ENCODE measurements around the gene PAQR4.

PAQR4 gene

GRCh38 chr16:2964475-2965336, 4.4 kb upstream of the PAQR4 start:
- no peak for TF ChIP-seq CTCF (IDR thresholded peaks at IDR 0.05)

GRCh38 chr16:2966043-2966807, 2.9 kb upstream of the PAQR4 start:
- no peak for TF ChIP-seq CTCF (IDR thresholded peaks at IDR 0.05)

- peak; percentile 21; the same call in 1 of the 2 replicates for TF ChIP-seq CTCF (IDR thresholded peaks at IDR 0.05)
These were observed 2.3 kb upstream of the PAQR4 start for GRCh38 chr16:2966808-2967191.

GRCh38 chr16:2967211-2967631, 1.9 kb upstream of the PAQR4 start:
- TF ChIP-seq CTCF (IDR thresholded peaks at IDR 0.05), result no peak

GRCh38 chr16:2967721-2968161, 1.4 kb upstream of the PAQR4 start:
- TF ChIP-seq CTCF (IDR thresholded peaks at IDR 0.05), result no peak

GRCh38 chr16:2968368-2968737, 795 bp upstream of the PAQR4 start:
- no peak for TF ChIP-seq CTCF (IDR thresholded peaks at IDR 0.05)

GRCh38 chr16:2969545-2970521, 685 bp downstream of the PAQR4 start:
- peak; percentile 48 for TF ChIP-seq CTCF (IDR thresholded peaks at IDR 0.05)

Data from LNCAP (cell line).